Measurements from ENCODE around the gene OMA1. TPM values are rescaled to one million over a fixed set of nuclear protein-coding genes. Genes with fewer than 3 reads are reported as not detected.

The OMA1 gene
- total RNA-seq, 1 experiment from 2014 or later = 21.9 TPM

DNA sequence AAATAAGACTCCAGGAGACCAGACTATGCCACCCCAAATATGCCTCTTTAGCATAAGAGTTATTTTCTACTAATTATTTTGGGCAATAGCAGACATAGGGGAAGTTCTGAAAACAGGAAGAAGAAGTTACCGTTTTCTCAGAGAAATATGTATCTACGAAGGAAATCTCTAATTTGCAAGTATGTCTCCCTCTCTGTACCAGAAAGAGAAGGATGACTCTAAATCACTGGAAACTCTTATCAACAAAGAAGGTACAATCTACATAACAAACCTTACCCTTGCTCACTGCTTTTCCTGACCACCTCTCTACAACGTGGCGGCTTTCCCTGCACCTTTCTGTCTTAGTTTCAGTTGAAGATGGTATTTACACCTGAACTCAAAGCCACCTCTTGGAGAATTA, 49.0 kb downstream of the OMA1 start:
- TF ChIP-seq TCF7L2 (IDR thresholded peaks at IDR 0.05; ENCODE audit: borderline replicate concordance, extremely low read depth, insufficient read depth, insufficient read length) = no peak
- no peak for TF ChIP-seq SIN3A (IDR thresholded peaks at IDR 0.05; ENCODE audit: low read depth)
- no peak for TF ChIP-seq ELF1 (IDR thresholded peaks at IDR 0.05; ENCODE audit: borderline replicate concordance, low read depth)
- TF ChIP-seq, protein P1, sequence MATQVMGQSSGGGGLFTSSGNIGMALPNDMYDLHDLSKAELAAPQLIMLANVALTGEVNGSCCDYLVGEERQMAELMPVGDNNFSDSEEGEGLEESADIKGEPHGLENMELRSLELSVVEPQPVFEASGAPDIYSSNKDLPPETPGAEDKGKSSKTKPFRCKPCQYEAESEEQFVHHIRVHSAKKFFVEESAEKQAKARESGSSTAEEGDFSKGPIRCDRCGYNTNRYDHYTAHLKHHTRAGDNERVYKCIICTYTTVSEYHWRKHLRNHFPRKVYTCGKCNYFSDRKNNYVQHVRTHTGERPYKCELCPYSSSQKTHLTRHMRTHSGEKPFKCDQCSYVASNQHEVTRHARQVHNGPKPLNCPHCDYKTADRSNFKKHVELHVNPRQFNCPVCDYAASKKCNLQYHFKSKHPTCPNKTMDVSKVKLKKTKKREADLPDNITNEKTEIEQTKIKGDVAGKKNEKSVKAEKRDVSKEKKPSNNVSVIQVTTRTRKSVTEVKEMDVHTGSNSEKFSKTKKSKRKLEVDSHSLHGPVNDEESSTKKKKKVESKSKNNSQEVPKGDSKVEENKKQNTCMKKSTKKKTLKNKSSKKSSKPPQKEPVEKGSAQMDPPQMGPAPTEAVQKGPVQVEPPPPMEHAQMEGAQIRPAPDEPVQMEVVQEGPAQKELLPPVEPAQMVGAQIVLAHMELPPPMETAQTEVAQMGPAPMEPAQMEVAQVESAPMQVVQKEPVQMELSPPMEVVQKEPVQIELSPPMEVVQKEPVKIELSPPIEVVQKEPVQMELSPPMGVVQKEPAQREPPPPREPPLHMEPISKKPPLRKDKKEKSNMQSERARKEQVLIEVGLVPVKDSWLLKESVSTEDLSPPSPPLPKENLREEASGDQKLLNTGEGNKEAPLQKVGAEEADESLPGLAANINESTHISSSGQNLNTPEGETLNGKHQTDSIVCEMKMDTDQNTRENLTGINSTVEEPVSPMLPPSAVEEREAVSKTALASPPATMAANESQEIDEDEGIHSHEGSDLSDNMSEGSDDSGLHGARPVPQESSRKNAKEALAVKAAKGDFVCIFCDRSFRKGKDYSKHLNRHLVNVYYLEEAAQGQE (IDR thresholded peaks at IDR 0.05; ENCODE audit: low read depth) = no peak
- no peak for TF ChIP-seq SRF (IDR thresholded peaks at IDR 0.05; ENCODE audit: low read depth)
- no peak for TF ChIP-seq SP1 (IDR thresholded peaks at IDR 0.05; ENCODE audit: low read depth)
- TF ChIP-seq CBX3 (IDR thresholded peaks at IDR 0.05; ENCODE audit: low read depth) = no peak
- no peak for TF ChIP-seq POLR2A (IDR thresholded peaks at IDR 0.05; ENCODE audit: borderline replicate concordance, extremely low read depth, insufficient read depth, insufficient read length)
- no peak for TF ChIP-seq CEBPB (IDR thresholded peaks at IDR 0.05; ENCODE audit: low read depth)
- no peak for TF ChIP-seq POLR2AphosphoS5 (IDR thresholded peaks at IDR 0.05; ENCODE audit: low read depth, low read length)
- TF ChIP-seq, protein P2, sequence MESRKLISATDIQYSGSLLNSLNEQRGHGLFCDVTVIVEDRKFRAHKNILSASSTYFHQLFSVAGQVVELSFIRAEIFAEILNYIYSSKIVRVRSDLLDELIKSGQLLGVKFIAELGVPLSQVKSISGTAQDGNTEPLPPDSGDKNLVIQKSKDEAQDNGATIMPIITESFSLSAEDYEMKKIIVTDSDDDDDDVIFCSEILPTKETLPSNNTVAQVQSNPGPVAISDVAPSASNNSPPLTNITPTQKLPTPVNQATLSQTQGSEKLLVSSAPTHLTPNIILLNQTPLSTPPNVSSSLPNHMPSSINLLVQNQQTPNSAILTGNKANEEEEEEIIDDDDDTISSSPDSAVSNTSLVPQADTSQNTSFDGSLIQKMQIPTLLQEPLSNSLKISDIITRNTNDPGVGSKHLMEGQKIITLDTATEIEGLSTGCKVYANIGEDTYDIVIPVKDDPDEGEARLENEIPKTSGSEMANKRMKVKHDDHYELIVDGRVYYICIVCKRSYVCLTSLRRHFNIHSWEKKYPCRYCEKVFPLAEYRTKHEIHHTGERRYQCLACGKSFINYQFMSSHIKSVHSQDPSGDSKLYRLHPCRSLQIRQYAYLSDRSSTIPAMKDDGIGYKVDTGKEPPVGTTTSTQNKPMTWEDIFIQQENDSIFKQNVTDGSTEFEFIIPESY (IDR thresholded peaks at IDR 0.05; ENCODE audit: extremely low read depth, insufficient replicate concordance, low read length) = no peak
- TF ChIP-seq, protein P3, sequence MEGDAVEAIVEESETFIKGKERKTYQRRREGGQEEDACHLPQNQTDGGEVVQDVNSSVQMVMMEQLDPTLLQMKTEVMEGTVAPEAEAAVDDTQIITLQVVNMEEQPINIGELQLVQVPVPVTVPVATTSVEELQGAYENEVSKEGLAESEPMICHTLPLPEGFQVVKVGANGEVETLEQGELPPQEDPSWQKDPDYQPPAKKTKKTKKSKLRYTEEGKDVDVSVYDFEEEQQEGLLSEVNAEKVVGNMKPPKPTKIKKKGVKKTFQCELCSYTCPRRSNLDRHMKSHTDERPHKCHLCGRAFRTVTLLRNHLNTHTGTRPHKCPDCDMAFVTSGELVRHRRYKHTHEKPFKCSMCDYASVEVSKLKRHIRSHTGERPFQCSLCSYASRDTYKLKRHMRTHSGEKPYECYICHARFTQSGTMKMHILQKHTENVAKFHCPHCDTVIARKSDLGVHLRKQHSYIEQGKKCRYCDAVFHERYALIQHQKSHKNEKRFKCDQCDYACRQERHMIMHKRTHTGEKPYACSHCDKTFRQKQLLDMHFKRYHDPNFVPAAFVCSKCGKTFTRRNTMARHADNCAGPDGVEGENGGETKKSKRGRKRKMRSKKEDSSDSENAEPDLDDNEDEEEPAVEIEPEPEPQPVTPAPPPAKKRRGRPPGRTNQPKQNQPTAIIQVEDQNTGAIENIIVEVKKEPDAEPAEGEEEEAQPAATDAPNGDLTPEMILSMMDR (IDR thresholded peaks at IDR 0.05 in 2 of 3, conservative IDR thresholded peaks at IDR 0.05 in 1 of 3; ENCODE audit: borderline replicate concordance in 1 of 3, insufficient read depth in 1 of 3, low read depth in 2 of 3, low read length in 2 of 3) = no peak
- no peak for TF ChIP-seq EZH2phosphoT487 (IDR thresholded peaks at IDR 0.05; ENCODE audit: borderline replicate concordance)
- TF ChIP-seq, protein P4, sequence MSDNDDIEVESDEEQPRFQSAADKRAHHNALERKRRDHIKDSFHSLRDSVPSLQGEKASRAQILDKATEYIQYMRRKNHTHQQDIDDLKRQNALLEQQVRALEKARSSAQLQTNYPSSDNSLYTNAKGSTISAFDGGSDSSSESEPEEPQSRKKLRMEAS (IDR thresholded peaks at IDR 0.05) = no peak
- TF ChIP-seq ZNF274 (IDR thresholded peaks at IDR 0.05; ENCODE audit: low read depth, low read length) = no peak
- H3K79me2 ChIP-seq (ENCODE audit: insufficient read depth, low read length) = no peaks in the 10 kb centered on the region
- no peaks in the 10 kb centered on the region for H3K36me3 ChIP-seq (ENCODE audit: control insufficient read depth in 1 of 2, insufficient read depth in 2 of 2, low read length in 2 of 2)

More for the DNA sequence above, 49.0 kb downstream of the OMA1 start:
- no peak overlapping the region for H2AFZ ChIP-seq (ENCODE audit: low read depth, low read length, poor library complexity, severe bottlenecking)
- ChIA-PET POLR2A (no interaction called here), RAD21 (ENCODE audit: low non-redundant PET in 1 of 2, low total read pairs in 2 of 2, uncharacterized antibody in 2 of 2, unreplicated experiment in 2 of 2) (no interaction called here), CTCF (no interaction called here)
- intact Hi-C loops (cut with micrococcal nuclease) = no loop called here
- H4K20me1 ChIP-seq (ENCODE audit: insufficient read depth) = no peaks in the 10 kb centered on the region
- ATAC-seq = no peak
- no peak overlapping the region for H3K9ac ChIP-seq (ENCODE audit: low read length)
- H3K4me1 ChIP-seq (ENCODE audit: control insufficient read depth in 1 of 2, insufficient read depth in 2 of 2, low read length in 2 of 2) = no peaks in the 10 kb centered on the region
- no peak overlapping the region for H3K4me2 ChIP-seq (ENCODE audit: low read length)
- H3K9me3 ChIP-seq (ENCODE audit: control insufficient read depth in 1 of 2, insufficient read depth in 1 of 2, low read depth in 1 of 2, low read length in 2 of 2) = no peaks in the 10 kb centered on the region
- no peak overlapping the region for H3K4me3 ChIP-seq (replicated peaks in 1 of 2; ENCODE audit: low read depth in 1 of 2, low read length in 2 of 2)
- H3K27ac ChIP-seq (ENCODE audit: low read depth, low read length) = no peak overlapping the region
- no peaks in the 10 kb centered on the region for H3K9me2 ChIP-seq (ENCODE audit: insufficient read depth)
- no peak for DNase-seq (ENCODE audit: low read depth, low spot score)
- BruUV-seq (replicated peaks) = no TSS peak
- H3K27me3 ChIP-seq (ENCODE audit: insufficient read depth, low read length) = no peaks in the 10 kb centered on the region

Measured in HCT116 (cell line).